HEK293 (cell line): ENCODE results near the gene HOXD3.
A peak's percentile ranks its signal among the peaks of the same experiment; 100 is the strongest.

Experiments used
- CTCF ChIP-seq: fragments of 450-650 bp; formaldehyde crosslinking; IDR thresholded peaks from 2 replicates; pipeline ENCODE4 v1.5.1; 2016; ENCODE audit warnings: missing biosample characterization, missing genetic modification characterization
- GLI2 ChIP-seq: fragments of 450-650 bp; formaldehyde crosslinking; IDR thresholded peaks from 2 replicates; pipeline ENCODE4; 2017; ENCODE audit warnings: missing biosample characterization, missing genetic modification characterization, low read depth, borderline replicate concordance
- KLF16 ChIP-seq: fragments of 450-650 bp; formaldehyde crosslinking; IDR thresholded peaks from 2 replicates; pipeline ENCODE4 v1.5.1; 2017; ENCODE audit warnings: missing biosample characterization, missing genetic modification characterization
- MYNN ChIP-seq: fragments of 450-650 bp; formaldehyde crosslinking; IDR thresholded peaks from 2 replicates; pipeline ENCODE4 v1.5.1; 2016; ENCODE audit warnings: missing biosample characterization, missing genetic modification characterization, borderline replicate concordance
- PATZ1 ChIP-seq: fragments of 450-650 bp; formaldehyde crosslinking; IDR thresholded peaks from 2 replicates; pipeline ENCODE4 v1.5.1; 2016; ENCODE audit warnings: missing biosample characterization, missing genetic modification characterization
- WT1 ChIP-seq: fragments of 450-650 bp; formaldehyde crosslinking; IDR thresholded peaks from 2 replicates; pipeline ENCODE4 v1.5.1; 2016; ENCODE audit warnings: missing biosample characterization, missing genetic modification characterization
- ZNF112 ChIP-seq: fragments of 450-650 bp; formaldehyde crosslinking; IDR thresholded peaks from 2 replicates; pipeline ENCODE4 v1.5.0; 2017; ENCODE audit warnings: missing biosample characterization, missing genetic modification characterization
- ZNF132 ChIP-seq: fragments of 450-650 bp; formaldehyde crosslinking; IDR thresholded peaks from 2 replicates; pipeline ENCODE4 v1.5.1; 2017; ENCODE audit warnings: missing biosample characterization, missing genetic modification characterization, borderline replicate concordance
- ZNF211 ChIP-seq: fragments of 450-650 bp; formaldehyde crosslinking; IDR thresholded peaks from 2 replicates; pipeline ENCODE4 v1.5.1; 2016; ENCODE audit warnings: low read depth, missing biosample characterization, missing genetic modification characterization
- ZNF221 ChIP-seq: fragments of 450-650 bp; formaldehyde crosslinking; IDR thresholded peaks from 2 replicates; pipeline ENCODE4 v1.5.1; 2017; ENCODE audit warnings: missing biosample characterization, missing genetic modification characterization, borderline replicate concordance
- ZNF239 ChIP-seq: fragments of 450-650 bp; formaldehyde crosslinking; IDR thresholded peaks from 2 replicates; pipeline ENCODE4 v1.5.1; 2016; ENCODE audit warnings: missing biosample characterization, missing genetic modification characterization
- ZNF274 ChIP-seq, 2 experiments: fragments of 200-500 bp in 1 of 2; fragments of 450-650 bp in 1 of 2; sonication (Bioruptor generic) in 1 of 2; formaldehyde crosslinking in 1 of 2; IDR thresholded peaks; 2 replicates each; pipeline versions ENCODE4 v1.5.1 to v1.6.1; 2014 to 2016; ENCODE audit warnings: borderline replicate concordance in 1 of 2, inconsistent platforms in 1 of 2, low read length in 1 of 2, missing biosample characterization in 1 of 2, missing genetic modification characterization in 1 of 2
- ZNF391 ChIP-seq: fragments of 450-650 bp; formaldehyde crosslinking; IDR thresholded peaks from 2 replicates; pipeline ENCODE4 v1.5.1; 2016; ENCODE audit warnings: low read depth, missing biosample characterization, missing genetic modification characterization, borderline replicate concordance
- ZNF449 ChIP-seq: fragments of 450-650 bp; formaldehyde crosslinking; IDR thresholded peaks from 2 replicates; pipeline ENCODE4 v1.5.1; 2017; ENCODE audit warnings: missing biosample characterization, mild to moderate bottlenecking, missing genetic modification characterization, moderate library complexity
- ZNF501 ChIP-seq: fragments of 450-650 bp; formaldehyde crosslinking; IDR thresholded peaks from 2 replicates; pipeline ENCODE4 v1.5.1; 2016; ENCODE audit warnings: missing biosample characterization, missing genetic modification characterization
- ZNF510 ChIP-seq: fragments of 450-650 bp; formaldehyde crosslinking; IDR thresholded peaks from 2 replicates; pipeline ENCODE4 v1.5.1; 2018; ENCODE audit warnings: mild to moderate bottlenecking, missing genetic modification characterization, missing biosample characterization; ENCODE audit not compliant: insufficient replicate concordance
- ZNF555 ChIP-seq: fragments of 450-650 bp; formaldehyde crosslinking; conservative IDR thresholded peaks from 2 replicates; pipeline ENCODE4 v1.5.1; 2017; ENCODE audit warnings: missing biosample characterization, mild to moderate bottlenecking, missing genetic modification characterization, inconsistent platforms
- ZNF560 ChIP-seq: fragments of 450-650 bp; formaldehyde crosslinking; IDR thresholded peaks from 2 replicates; pipeline ENCODE4 v1.5.1; 2017; ENCODE audit warnings: missing biosample characterization, missing genetic modification characterization, borderline replicate concordance
- ZNF610 ChIP-seq: fragments of 450-650 bp; formaldehyde crosslinking; IDR thresholded peaks from 2 replicates; pipeline ENCODE4 v1.5.1; 2016; ENCODE audit warnings: missing biosample characterization, missing genetic modification characterization, borderline replicate concordance
- ZNF624 ChIP-seq: fragments of 450-650 bp; formaldehyde crosslinking; IDR thresholded peaks from 2 replicates; pipeline ENCODE4 v1.5.1; 2017; ENCODE audit warnings: missing biosample characterization, missing genetic modification characterization
- ZNF645 ChIP-seq: fragments of 450-650 bp; formaldehyde crosslinking; IDR thresholded peaks from 2 replicates; pipeline ENCODE4; 2016; ENCODE audit warnings: missing biosample characterization, missing genetic modification characterization
- ZNF660 ChIP-seq: fragments of 450-650 bp; IDR thresholded peaks from 2 replicates; pipeline ENCODE4 v1.5.1; 2018; ENCODE audit warnings: missing biosample characterization, mild to moderate bottlenecking, missing genetic modification characterization
- ZNF670 ChIP-seq: fragments of 450-650 bp; formaldehyde crosslinking; IDR thresholded peaks from 2 replicates; pipeline ENCODE4 v1.5.1; 2016; ENCODE audit warnings: missing biosample characterization, missing genetic modification characterization, low read depth
- ZNF791 ChIP-seq: fragments of 450-650 bp; formaldehyde crosslinking; IDR thresholded peaks from 2 replicates; pipeline ENCODE4 v1.5.1; 2016; ENCODE audit warnings: missing biosample characterization, missing genetic modification characterization
- ZNF837 ChIP-seq: fragments of 450-650 bp; formaldehyde crosslinking; IDR thresholded peaks from 2 replicates; pipeline ENCODE4 v1.5.1; 2016; ENCODE audit warnings: missing biosample characterization, missing genetic modification characterization
- ZSCAN16 ChIP-seq: fragments of 450-650 bp; formaldehyde crosslinking; IDR thresholded peaks from 2 replicates; pipeline ENCODE4 v1.5.1; 2016; ENCODE audit warnings: missing biosample characterization, missing genetic modification characterization
- ZSCAN5A ChIP-seq: fragments of 450-650 bp; formaldehyde crosslinking; IDR thresholded peaks from 2 replicates; pipeline ENCODE4 v1.5.1; 2016; ENCODE audit warnings: missing biosample characterization, missing genetic modification characterization
- ZXDB ChIP-seq: fragments of 450-650 bp; formaldehyde crosslinking; IDR thresholded peaks from 2 replicates; pipeline ENCODE4 v1.5.1; 2016; ENCODE audit warnings: missing biosample characterization, missing genetic modification characterization

The HOXD3 gene

GRCh38 chr2:176157499-176158185 is 535 bp downstream of the HOXD3 start (continued):
- TF ChIP-seq ZNF132 (tag by site-specific recombination) (no peak), CTCF (tag by site-specific recombination) (peak; percentile 47; the same call in 1 of the 2 replicates), PATZ1 (tag by site-specific recombination) (peak; percentile 46; the same call in 1 of the 2 replicates), ZNF501 (0 out of 2 replicates have a peak, but pooled peaks have one; percentile 51), GLI2 (tag by site-specific recombination) (0 out of 2 replicates have a peak, but pooled peaks have one; percentile 26), ZXDB (tag by site-specific recombination) (no peak), ZNF112 (no peak), ZNF239 (tag by site-specific recombination) (no peak), ZNF645 (no peak), ZNF660 (tag by site-specific recombination) (no peak), ZNF449 (tag by site-specific recombination) (no peak), MYNN (0 out of 2 replicates have a peak, but pooled peaks have one; percentile 18), ZNF610 (tag by site-specific recombination) (peak; percentile 56), ZNF837 (tag by site-specific recombination) (no peak), WT1 (tag by site-specific recombination) (peak; percentile 55), ZNF391 (tag by site-specific recombination) (peak; percentile 47; the same call in 1 of the 2 replicates), ZSCAN16 (no peak), ZNF670 (no peak), ZNF510 (tag by site-specific recombination) (no peak), ZSCAN5A (tag by site-specific recombination) (no peak), ZNF555 (tag by site-specific recombination) (no peak), ZNF221 (tag by site-specific recombination) (no peak), ZNF211 (no peak), ZNF560 (no peak), ZNF274 (IDR thresholded peaks at IDR 0.05; ENCODE audit: low read length) (no peak), ZNF274 (tag by site-specific recombination; IDR thresholded peaks at IDR 0.05; ENCODE audit: borderline replicate concordance) (no peak), ZNF624 (tag by site-specific recombination) (no peak), ZNF791 (tag by site-specific recombination) (no peak), KLF16 (tag by site-specific recombination) (peak; percentile 30; the same call in 1 of the 2 replicates)
